HG02938 (cell line): ENCODE data around the gene AQP11.

ENCODE experiments used
- ATAC-seq: cut with Tn5 transposase; IDR thresholded peaks from one replicate; pipeline ENCODE4 v1.9.1; 2021; ENCODE audit warnings: mild to moderate bottlenecking, moderate library complexity; ENCODE audit not compliant: unreplicated experiment

The AQP11 gene

GRCh38 chr11:77658213-77659013 lies 68.7 kb downstream of the AQP11 start:
- ATAC-seq: no peak
